Tibial artery (tissue), 4 donors: Measurements from ENCODE around the gene ERBB3.

Experiments used
- DNase-seq, 2 donors: peaks; one replicate each; pipeline ENCODE4 v3.0.0-alpha.2; 2019
- H3K27ac ChIP-seq, 2 donors: fragments of 200-600 bp; sonication (generic) in 1 of 2; 1 replicate in 1 of 2; 2 replicates in 1 of 2; pipeline ENCODE4 v1.5.1; 2018 to 2019; ENCODE audit warnings: mild to moderate bottlenecking in 1 of 2
- H3K27me3 ChIP-seq, 2 donors: fragments of 200-600 bp; sonication (generic) in 1 of 2; one replicate each; pipeline versions ENCODE4 v1.5.1 to v1.6.0; 2016 to 2019
- H3K36me3 ChIP-seq, 3 donors: fragments of 200-600 bp; sonication (generic) in 2 of 3; one replicate each; pipeline ENCODE4 v1.5.1; 2016 to 2019; ENCODE audit warnings: mild to moderate bottlenecking in 2 of 3
- H3K4me1 ChIP-seq, 4 donors: fragments of 200-600 bp; sonication (generic) in 2 of 4; 1 replicate in 3 of 4; 2 replicates in 1 of 4; pipeline ENCODE4 v1.5.1; 2016 to 2019
- H3K4me3 ChIP-seq, 2 donors: fragments of 200-600 bp; sonication (generic) in 1 of 2; 1 replicate in 1 of 2; 2 replicates in 1 of 2; pipeline ENCODE4 v1.5.1; 2018 to 2019; ENCODE audit warnings: mild to moderate bottlenecking in 2 of 2
- H3K9me3 ChIP-seq, 3 donors: fragments of 200-600 bp; sonication (generic) in 1 of 3; one replicate each; pipeline ENCODE4 v1.5.1; 2016 to 2019
- CTCF ChIP-seq, 2 experiments: fragments of 200-600 bp in 1 of 2; fragments of 450-650 bp in 1 of 2; IDR thresholded peaks; one replicate each; pipeline ENCODE4 v1.5.1; 2017 to 2019; ENCODE audit warnings: antibody characterized with exemption in 2 of 2, mild to moderate bottlenecking in 1 of 2, moderate library complexity in 1 of 2
- intact Hi-C: fragments of 100-400 bp; cut with DNase I; formaldehyde crosslinking; loops from one replicate; pipeline ENCODE4 v1.15.0; 2023; ENCODE audit warnings: low total_unique reads

The ERBB3 gene

GRCh38 chr12:56105609-56105902 lies 25.6 kb downstream of the ERBB3 start:
- peak overlapping the region; percentile 62 to 70 for H3K4me3 ChIP-seq
- no peak for DNase-seq
- peaks cover 38 to 42% (median 40%) of the 10 kb centered on the region in 3 donors for H3K36me3 ChIP-seq
- no peak for TF ChIP-seq CTCF (IDR thresholded peaks at IDR 0.05)
- H3K27ac ChIP-seq = peak overlapping the region in 1 of 2 donors; percentile 80
- intact Hi-C loops = loop anchor here (10.0 kb wide), 1 partner anchor 111 kb away; the partner anchor contains the start of gene SUOX
- H3K4me1 ChIP-seq = peaks cover 0 to 23% (median 21%) of the 10 kb centered on the region in 4 donors
- no peaks in the 10 kb centered on the region for H3K27me3 ChIP-seq
- H3K9me3 ChIP-seq = no peaks in the 10 kb centered on the region

- H3K4me3 ChIP-seq = no peak overlapping the region
- H3K9me3 ChIP-seq = no peaks in the 10 kb centered on the region
- no peaks in the 10 kb centered on the region for H3K27me3 ChIP-seq
- H3K4me1 ChIP-seq = peaks cover 0 to 23% (median 21%) of the 10 kb centered on the region in 4 donors
- intact Hi-C loops = loop anchor here (10.0 kb wide), 1 partner anchor 112 kb away; the partner anchor contains the start of gene SUOX
- TF ChIP-seq CTCF (IDR thresholded peaks at IDR 0.05) = no peak
- H3K27ac ChIP-seq = no peak overlapping the region
- peaks cover 55 to 59% (median 57%) of the 10 kb centered on the region in 3 donors for H3K36me3 ChIP-seq
- DNase-seq = no peak
These were observed 27.3 kb downstream of the ERBB3 start for GRCh38 chr12:56107242-56107641.

- no peaks in the 10 kb centered on the region for H3K9me3 ChIP-seq
- H3K27ac ChIP-seq = no peak overlapping the region
- no peaks in the 10 kb centered on the region for H3K27me3 ChIP-seq
- DNase-seq = no peak
- intact Hi-C loops = no loop called here
- H3K4me1 ChIP-seq = peaks cover 0 to 14% (median 9%) of the 10 kb centered on the region in 4 donors
- H3K36me3 ChIP-seq = peaks cover 64 to 77% (median 71%) of the 10 kb centered on the region in 3 donors
- H3K4me3 ChIP-seq = no peak overlapping the region
- no peak for TF ChIP-seq CTCF (IDR thresholded peaks at IDR 0.05)
These were observed 30.6 kb downstream of the ERBB3 start for GRCh38 chr12:56110571-56110970.

- no peak overlapping the region for H3K27ac ChIP-seq
- H3K4me3 ChIP-seq = no peak overlapping the region
- peaks cover 39 to 50% (median 48%) of the 10 kb centered on the region in 3 donors for H3K36me3 ChIP-seq
These were observed 34.1 kb downstream of the ERBB3 start for GRCh38 chr12:56114084-56114483.

GRCh38 chr12:56115329-56115728 lies 35.4 kb downstream of the ERBB3 start:
- DNase-seq = no peak
- intact Hi-C loops = loop anchor here (5.0 kb wide), 1 partner anchor 352 kb away; the partner anchor contains the start of gene SPRYD4

More at GRCh38 chr12:56114084-56114483, 34.1 kb downstream of the ERBB3 start:
- H3K4me1 ChIP-seq = peaks cover 0 to 12% (median 8%) of the 10 kb centered on the region in 4 donors
- no peak for TF ChIP-seq CTCF (IDR thresholded peaks at IDR 0.05)
- H3K27me3 ChIP-seq = no peaks in the 10 kb centered on the region
- intact Hi-C loops = no loop called here
- no peaks in the 10 kb centered on the region for H3K9me3 ChIP-seq
- DNase-seq = no peak

More at GRCh38 chr12:56115329-56115728, 35.4 kb downstream of the ERBB3 start:
- Histone ChIP-seq H3K27ac (peak overlapping the region; percentile 86 to 94), H3K27me3 (no peaks in the 10 kb centered on the region), H3K36me3 (peaks cover 29 to 39% (median 38%) of the 10 kb centered on the region in 3 donors), H3K9me3 (no peaks in the 10 kb centered on the region), H3K4me1 (peaks cover 0 to 24% (median 19%) of the 10 kb centered on the region in 4 donors), H3K4me3 (peak overlapping the region; percentile 62 to 75)
- no peak for TF ChIP-seq CTCF (IDR thresholded peaks at IDR 0.05)
